GM21786 (cell line): ENCODE results near the gene TXNDC15.
"Not testable (repeated sequence)": the region's sequence is repeated elsewhere in the genome, so short reads cannot be mapped to it uniquely, and the experiment has no call there.

ENCODE experiments used
- ATAC-seq: cut with Tn5 transposase; IDR thresholded peaks from one replicate; pipeline ENCODE4 v1.9.1; 2021; ENCODE audit not compliant: unreplicated experiment

TXNDC15 gene, protein sequence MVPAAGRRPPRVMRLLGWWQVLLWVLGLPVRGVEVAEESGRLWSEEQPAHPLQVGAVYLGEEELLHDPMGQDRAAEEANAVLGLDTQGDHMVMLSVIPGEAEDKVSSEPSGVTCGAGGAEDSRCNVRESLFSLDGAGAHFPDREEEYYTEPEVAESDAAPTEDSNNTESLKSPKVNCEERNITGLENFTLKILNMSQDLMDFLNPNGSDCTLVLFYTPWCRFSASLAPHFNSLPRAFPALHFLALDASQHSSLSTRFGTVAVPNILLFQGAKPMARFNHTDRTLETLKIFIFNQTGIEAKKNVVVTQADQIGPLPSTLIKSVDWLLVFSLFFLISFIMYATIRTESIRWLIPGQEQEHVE

DNA sequence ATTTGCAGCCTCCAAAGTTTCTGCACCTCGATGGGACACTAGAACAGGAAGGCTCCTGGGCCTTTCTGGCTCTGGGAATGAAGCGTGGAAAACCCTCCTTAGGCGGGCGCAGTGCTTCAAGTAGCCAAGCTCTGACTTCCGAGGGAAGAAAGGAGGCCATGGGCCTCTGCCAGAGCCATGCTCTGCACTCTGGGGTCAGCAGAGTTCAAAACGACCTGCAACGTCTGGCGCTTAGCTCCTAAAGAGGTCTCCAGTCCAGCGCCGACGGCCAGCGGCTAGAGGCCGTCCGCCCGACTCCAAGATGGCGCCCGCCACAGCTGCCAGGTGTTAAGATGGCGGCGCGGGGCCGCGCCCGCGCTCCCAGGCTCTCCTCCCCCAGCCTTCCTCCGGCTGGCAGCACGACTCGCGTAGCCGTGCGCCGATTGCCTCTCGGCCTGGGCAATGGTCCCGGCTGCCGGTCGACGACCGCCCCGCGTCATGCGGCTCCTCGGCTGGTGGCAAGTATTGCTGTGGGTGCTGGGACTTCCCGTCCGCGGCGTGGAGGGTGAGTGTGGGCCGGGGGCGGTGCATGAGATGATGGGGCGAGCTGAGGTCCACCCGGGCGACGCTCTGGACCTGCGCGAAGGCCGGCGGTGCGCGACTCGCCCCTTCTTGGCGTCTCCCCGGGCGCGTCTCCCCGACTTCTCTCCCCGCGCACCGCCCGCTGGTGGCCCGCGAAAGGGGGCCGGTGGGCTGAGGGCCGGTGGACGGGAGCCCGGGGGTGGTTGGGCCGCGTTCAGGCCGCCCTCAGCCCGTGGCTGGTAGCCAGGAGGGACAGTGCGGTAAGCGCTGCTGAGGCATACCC lies at the start of gene TXNDC15:
TXNDC15 (plus strand) TSS at position 385 of the 844 bp plus-strand sequence; CDS start at position 442, 57 bp downstream.
- peak; percentile 72 for ATAC-seq

DNA sequence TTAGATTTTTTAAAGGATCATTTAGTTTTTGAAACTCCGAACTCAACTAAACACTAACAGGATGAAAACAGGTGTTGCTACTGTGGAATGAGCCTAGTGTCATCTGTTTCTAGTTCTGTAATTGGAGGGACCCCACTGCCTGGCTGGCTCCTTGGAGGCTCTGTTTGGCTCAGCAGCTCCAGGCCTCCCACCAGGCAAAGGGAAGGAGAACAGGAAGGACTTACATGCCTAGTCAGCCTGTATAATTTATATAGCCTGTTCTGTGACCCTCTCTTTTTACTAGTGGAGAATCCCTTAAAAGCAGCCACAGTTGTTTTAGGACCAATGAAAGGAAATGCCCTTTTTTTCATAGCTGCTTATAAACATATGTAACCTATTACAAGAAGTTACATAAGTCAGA lies 49.5 kb upstream of the TXNDC15 start:
- ATAC-seq, result no peak

DNA sequence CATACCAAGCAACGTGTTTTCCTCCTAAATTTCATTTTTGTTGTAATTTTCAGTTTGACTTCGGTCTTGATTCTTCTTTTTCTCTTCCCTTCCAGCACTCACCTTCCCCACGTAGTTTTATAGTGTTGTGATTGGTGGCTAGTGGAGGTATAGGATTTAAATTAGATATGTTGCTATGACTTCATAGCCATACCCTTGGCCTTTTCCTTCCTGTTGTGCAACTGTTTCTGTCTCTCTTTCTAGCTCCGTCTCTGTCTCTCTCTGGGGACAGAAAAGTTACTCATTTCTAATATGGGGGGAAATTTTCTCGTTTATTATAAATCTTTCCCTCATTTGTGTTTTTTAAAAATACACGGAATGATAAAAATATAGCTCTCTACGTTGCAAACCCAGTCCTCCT lies 49.0 kb upstream of the TXNDC15 start:
- no peak for ATAC-seq

DNA sequence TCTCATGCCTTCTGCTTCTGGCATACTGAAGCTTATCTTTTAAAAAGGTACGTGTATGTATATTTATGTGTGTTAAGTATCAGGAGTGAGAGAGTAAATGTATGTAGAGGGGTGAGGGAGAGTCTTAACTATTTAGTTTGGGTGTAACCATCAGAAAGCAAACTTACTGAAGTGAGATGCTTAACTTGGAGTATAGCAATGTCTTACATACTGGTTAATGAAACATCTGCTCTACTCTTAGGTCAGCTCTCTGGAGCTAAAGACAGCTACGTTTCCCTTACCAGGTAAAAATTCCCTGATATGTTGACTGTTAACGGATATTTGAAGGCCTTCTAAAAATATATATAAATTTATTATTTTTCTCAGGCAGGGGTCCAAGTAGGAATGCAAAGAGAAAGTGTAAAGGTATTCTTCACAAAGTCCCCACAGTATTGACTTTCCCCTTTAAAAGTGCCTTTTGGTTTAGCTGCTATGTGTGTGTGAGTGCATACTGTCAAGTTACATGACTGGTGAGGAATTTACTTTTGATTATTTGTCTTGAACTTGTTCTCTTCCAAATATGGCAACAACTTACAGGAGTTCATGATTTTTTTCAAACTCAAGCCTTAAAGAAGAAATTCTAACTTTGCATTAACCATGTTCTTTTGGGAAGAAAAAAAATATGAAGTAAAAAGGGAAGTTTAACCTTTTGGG lies 40.7 kb upstream of the TXNDC15 start:
- ATAC-seq, result no peak

DNA sequence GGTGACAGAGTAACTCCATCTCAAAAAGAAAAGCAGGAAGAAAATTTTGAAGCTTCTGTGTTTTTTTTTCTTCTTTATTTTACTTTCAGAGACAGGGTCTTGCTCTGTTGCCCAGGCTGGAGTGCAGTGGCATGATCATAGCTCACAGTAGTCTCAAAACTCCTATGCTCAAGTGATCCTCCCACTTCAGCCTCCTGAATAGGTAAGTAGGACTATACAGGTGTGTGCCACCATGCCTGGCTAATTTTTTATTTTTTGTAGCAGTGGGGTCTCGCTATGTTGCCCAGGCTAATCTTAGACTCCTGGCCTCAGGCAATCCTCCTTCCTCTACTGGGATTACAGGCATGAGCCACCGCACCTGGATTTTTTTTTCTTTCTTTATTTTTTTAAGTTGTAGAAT lies 38.5 kb upstream of the TXNDC15 start:
- no peak for ATAC-seq

DNA sequence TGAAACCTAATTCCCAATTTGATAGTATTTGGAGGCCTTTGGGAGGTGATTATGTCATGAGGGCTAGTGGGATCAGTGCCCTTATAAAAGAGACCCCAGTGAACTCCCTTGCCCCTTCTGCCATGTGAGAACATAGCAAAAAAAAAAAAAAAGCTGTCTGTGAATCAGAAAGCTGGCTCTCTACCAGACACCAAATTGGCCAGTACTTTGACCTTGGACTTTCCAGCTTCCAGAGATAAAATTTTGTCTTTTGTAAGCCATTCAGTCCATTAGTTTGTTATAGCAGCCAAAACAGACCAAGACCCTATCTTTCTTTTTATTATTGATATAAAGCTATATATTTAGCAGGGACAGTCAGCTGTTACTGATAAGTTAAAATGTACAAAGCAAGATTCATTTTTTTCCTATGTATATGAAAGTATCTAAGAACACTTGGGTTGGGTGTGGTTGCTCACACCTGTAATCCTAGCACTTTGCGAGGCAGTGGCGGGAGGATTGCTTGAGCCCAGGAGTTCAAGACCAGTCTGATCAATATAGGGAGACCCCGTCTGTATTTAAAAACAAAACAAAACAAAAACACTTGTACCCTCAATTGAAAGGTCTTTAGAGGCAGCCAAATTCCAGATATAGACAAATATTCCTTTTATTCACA lies 36.5 kb upstream of the TXNDC15 start:
- no peak for ATAC-seq

DNA sequence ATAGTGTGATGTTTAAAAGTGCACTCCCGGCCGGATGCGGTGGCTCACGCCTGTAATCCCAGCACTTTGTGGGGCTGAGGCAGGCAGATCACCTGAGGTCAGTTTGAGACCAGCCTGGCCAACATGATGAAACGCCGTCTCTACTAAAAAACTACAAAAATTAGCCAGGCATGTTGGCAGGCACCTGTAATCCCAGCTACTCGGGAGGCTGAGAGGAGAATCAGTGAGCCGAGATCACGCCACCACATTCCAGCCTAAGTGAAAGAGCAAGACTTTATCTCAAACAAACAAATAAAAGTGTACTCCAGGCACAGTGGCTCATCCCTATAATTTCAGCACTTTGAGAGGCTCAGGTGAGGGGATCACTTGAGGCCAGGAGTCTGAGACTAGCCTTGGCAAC lies 35.8 kb upstream of the TXNDC15 start:
- not testable (repeated sequence) for ATAC-seq

DNA sequence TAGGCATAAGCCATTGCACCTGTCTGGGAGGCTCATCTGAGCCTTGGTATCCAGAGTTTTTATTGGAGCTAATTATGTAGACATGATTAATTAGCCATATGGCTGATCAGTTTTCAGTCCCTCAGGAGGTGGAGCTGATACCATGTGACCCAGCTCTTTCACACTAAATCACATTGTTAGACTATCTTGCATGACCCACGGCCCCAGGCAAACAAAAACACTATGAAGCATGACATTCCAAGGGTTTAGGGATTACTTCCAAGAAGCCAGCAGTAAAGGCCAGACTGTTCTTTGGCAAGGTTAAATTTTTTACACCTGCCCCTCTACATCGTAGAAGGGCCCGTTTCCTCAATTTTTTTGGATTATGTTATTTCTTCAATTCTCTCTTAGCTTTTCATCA lies 33.4 kb upstream of the TXNDC15 start:
- no peak for ATAC-seq

DNA sequence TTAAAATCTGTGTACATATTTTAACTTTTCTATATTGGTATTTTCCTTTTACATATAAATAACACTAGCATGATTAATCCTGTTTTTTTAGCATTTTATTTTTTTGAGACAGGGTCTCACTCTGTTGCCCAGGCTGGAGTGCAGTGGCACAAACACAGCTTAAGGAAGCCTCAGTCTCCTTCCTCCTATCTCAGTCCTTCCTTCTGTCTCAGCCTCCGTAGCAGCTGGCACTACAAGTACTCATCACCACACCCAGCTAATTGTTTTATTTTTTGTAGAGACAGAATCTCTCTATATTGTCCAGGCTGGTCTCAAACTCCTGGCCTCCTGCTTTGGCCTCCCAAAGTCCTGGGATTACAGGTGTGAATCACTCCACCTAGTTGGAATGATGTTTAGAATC lies 29.9 kb upstream of the TXNDC15 start:
- no peak for ATAC-seq

DNA sequence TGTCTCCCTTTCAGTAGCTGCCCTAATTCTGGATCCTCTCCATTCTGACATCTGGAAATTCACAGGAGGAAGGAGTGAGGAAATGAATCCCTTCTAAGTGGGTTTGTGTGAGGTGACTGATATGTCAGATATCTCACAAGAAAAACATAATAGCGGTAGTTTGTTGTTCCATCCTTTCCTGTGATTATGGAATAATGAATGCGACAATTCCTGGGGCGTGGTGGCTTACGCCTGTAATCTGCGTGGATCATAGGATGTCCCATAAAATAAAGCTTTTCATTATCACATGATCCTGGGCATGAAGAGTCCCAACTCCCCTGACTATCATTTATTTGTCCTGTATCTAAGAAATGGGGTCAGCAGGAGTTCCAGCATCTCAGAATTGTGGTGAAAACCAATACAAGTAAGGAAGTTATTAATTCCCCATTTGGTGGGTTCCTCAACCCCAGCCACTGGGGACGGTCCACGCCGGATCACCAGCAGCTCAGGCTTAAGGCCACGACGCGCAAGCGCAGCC lies 28.8 kb upstream of the TXNDC15 start:
- no peak for ATAC-seq

DNA sequence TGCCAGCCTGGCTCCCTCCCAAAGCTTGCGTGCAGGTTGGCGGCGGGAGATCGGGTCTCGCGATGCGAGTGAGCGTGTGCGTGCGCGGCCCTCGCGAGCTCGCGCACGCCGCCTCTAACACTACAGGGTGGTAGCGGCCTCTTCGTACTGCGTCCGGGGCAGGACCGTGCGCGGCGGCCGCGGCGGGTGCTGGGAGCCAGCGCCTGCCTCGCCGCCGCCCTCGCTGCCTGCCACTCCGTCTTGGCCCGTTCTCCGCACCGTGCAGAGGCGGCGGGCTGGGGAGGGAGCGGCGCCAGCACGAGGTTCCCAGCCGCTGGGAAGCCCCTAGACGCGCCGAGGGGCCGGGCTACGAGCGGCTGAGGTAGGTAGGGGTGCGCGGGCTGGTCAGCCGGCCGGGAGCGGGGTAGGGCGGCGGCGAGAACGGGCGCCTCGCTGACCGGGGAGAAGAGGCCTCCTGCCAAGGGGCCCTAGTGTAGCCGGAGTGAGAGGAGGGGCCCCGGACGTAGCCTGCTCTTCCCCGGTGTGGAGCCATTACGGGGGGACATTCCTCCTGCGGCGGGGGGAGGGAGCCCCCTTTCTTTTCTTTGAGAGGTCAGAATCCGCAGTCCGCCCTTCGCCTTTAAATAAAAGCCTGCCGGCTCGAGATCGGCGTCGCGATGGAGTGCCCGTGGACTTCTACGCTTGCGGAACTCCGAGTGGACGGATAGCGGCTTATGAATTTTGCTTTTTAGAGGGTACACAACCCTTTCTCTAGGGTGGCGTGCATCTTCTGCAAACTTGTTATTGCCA lies 28.1 kb upstream of the TXNDC15 start, which contains the start of gene C5orf24:
C5orf24 (plus strand) TSS at position 117 of the 789 bp plus-strand sequence. CDS start 8,933 bp downstream, outside the sequence.
- ATAC-seq, result peak; percentile 92

DNA sequence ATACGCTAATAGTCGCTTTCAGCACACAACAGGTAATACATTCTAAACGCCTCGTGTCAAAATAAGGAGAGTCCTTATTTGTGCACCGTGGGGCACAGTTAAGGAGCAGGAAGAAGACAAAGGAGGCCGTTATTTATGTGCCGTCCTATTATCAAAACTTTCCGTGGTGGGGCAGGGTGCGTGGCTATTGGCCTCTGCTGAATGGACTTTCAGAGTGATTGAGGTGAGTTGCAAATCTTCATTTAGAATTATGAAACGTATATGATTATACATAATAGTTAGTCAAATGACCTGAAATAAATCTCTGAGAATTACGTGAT lies 27.6 kb upstream of the TXNDC15 start:
- ATAC-seq, result peak; percentile 10

DNA sequence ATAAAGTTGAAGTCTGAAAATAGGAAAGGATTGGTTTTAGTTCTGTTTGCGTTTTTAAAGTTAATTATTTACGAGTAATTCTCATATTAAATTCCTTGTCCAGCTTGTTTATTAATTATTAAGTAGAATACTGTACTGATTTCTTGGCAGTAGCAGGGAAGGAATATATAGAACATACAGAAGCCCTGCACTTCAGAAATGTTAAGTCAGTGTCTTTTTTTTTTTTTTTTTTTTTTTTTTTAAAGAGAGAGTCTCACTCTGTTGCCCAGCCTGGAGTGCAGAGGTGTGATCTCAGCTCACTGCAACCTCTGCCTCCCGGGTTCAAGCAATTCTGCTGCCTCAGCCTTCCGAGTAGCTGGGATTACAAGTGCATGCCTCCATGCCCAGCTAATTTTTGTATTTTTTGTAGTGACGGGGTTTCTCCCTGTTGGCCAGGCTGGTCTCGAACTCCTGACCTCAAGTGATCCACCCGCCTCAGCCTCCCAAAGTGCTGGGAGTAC lies 24.7 kb upstream of the TXNDC15 start:
- not testable (repeated sequence) for ATAC-seq

DNA sequence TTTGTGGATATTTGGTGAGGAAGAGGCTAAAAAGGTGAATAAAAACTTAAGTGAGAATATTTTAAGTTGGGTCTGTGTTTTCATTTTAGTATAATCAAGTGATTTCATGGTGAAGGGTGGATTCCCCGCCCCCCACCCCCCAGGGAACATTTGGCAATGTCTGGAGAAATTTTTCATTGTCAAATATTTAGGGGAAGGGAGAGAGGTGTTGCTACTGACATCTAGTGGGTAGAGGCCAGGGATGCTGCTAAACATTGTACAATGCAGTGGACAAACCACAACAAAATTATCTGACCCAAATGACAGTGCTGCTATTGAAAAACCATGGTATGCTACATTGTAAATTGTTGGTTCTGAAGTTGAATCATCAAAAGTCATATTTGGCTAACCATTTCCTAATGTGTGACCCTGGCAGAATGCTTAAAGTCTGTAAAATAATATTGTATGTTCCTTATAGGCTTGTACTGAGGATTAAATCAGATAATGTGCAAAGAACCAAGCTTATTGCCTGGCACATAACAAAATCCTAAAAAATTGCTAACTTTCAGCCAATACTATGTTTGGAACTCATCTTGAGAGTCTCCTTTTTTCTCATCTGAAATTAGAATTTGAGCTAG lies 22.8 kb upstream of the TXNDC15 start:
- ATAC-seq, result no peak

DNA sequence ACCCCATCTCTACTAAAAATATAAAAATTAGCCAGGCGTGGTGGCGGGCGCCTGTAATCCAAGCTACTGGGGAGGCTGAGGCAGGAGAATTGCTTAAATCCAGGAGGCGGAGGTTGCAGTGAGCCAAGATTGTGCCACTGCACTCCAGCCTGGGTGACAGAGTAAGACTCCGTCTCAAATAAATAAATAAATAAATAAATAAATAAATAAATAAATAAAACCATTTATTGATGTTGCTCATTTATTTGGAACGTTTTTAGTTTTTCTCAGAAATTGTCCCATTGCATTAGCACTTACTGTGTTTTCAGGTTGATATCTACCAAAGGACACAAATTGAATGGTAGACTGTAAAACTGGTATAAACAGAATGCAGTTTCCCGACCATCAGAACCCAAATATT lies 17.7 kb upstream of the TXNDC15 start:
- ATAC-seq, result not testable (repeated sequence)

DNA sequence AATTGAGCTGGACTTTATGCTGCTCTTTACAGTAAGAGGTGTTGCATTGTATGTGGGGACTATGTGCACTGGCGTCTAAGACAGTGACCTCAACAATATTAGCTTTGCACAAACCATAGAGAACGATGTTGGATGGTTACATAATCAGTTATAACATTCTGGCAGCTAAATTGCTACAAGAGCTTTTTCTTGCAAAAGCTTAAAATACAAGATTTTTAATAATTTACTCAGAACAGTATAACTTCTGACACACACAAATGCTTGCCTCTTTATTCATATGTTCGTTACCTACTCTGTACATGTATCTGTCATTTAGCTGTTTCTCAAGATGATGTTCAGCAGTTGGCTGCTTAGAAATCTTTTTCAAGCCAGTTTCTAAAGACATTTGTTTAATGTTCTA lies 16.8 kb upstream of the TXNDC15 start:
- ATAC-seq, result no peak

DNA sequence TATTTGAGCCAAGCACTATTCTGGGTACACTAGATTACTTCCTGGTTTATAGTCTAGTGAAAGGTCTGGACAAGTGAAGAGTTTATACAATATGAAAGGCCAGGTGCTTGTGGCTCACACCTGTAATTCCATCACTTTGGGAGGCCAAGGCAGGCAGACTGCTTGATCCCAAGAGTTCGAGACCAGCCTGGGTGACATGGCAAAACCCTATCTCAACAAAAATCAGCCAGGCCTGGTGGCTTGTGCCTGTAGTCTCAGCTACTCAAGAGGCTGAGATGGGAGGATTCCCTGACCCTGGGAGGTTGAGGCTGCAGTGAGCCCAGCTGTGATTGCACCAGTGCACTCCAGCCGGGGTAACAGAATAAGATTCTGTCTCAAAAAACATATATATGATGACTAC lies 9.5 kb upstream of the TXNDC15 start:
- no peak for ATAC-seq

DNA sequence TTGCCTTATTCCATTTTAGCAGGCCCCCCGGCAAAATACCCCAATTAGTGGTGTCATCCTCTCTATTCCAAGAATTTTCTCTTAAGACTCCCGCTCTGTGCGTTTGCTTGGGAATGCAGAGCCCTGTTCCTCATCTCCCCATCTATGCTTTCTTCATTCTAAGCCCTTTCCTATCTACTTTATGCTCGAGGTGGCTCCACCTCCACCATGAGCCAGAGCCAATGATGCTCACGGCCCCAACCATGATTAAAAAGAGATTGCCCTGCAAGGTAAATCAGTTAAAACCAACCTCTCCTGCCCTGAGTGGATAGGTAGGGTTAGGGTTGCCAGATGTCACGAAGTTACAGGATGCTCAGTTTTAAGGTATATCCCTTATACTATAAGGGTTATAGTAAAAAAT lies 677 bp upstream of the TXNDC15 start:
- no peak for ATAC-seq

DNA sequence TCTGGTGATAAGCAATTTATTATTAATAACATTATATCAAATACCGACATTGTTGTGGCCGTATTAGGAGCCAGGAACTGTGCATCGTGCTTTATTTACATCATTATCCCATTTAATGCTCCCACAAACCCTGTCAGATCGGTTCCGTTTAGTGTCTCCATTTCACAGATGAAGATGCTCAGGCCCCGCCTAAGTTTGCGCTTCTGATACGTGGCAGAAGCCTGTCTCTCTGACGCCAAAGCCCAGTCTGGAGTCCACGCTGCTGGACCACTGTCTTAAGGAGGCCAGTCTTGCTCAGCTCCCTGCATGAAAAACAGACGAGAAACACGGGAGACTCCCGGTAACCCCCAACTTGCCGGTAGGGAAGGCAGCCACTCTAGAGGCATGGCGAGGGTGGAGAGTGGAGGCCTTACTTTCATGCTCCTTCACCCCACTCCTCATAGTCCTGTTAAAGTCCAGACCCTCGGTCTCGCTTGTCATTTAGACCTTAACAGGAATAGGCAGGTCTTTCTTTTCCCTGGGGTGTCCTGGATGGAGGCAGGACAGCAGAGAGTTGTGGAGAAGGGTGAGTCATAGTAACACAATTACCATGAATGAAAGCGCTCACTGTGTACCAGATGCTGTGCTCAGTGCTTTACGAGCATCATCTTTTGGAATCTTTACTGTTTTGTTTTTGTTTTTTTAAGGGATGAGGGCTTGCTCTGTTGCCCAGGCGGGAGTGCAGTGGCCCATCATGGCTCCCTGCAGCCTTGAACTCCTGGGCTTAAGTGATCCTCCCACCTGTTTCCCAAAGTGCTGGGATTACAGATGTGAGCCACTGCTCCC lies 872 bp downstream of the TXNDC15 start:
- ATAC-seq, result peak; percentile 31
